Smooth muscle cell (in vitro differentiated cells): ENCODE measurements around the gene CNNM4. TPM values are rescaled to one million over a fixed set of nuclear protein-coding genes. Genes with fewer than 3 reads are reported as not detected.

Experiments used
- DNase-seq: peaks from one replicate; lab custom pipeline; 2025; ENCODE audit not compliant: unreplicated experiment; lab: John Stamatoyannopoulos, UW
- H2AFZ ChIP-seq: fragments of 200-600 bp; sonication (generic); 2 replicates; pipeline ENCODE4 v1.6.0; 2016; ENCODE audit warnings: antibody characterized with exemption, low read depth, mild to moderate bottlenecking
- H3F3A ChIP-seq: fragments of 200-600 bp; sonication (generic); 2 replicates; pipeline ENCODE4 v1.6.0; 2017; ENCODE audit warnings: antibody characterized with exemption, low read depth
- H3K27ac ChIP-seq: fragments of 200-600 bp; sonication (generic); 2 replicates; pipeline ENCODE4 v1.5.1; 2016; ENCODE audit warnings: low read depth, mild to moderate bottlenecking
- H3K27me3 ChIP-seq: fragments of 200-600 bp; sonication (generic); 2 replicates; pipeline ENCODE4 v1.6.1; 2016; ENCODE audit warnings: low read depth, mild to moderate bottlenecking
- H3K36me3 ChIP-seq: fragments of 200-600 bp; sonication (generic); 2 replicates; pipeline ENCODE4 v1.5.1; 2016; ENCODE audit warnings: low read depth
- H3K4me1 ChIP-seq: fragments of 200-600 bp; sonication (generic); 2 replicates; pipeline ENCODE4 v1.5.1; 2016; ENCODE audit warnings: low read depth
- H3K4me2 ChIP-seq: fragments of 200-600 bp; sonication (generic); 2 replicates; pipeline ENCODE4 v1.6.0; 2016; ENCODE audit warnings: mild to moderate bottlenecking
- H3K4me3 ChIP-seq: fragments of 200-600 bp; sonication (generic); 2 replicates; pipeline ENCODE4 v1.5.1; 2016; ENCODE audit warnings: mild to moderate bottlenecking
- H3K79me2 ChIP-seq: fragments of 200-600 bp; sonication (generic); 2 replicates; pipeline ENCODE4 v1.6.0; 2016; ENCODE audit warnings: low read depth, mild to moderate bottlenecking
- H3K9ac ChIP-seq: fragments of 200-600 bp; sonication (generic); 2 replicates; pipeline ENCODE4 v1.6.0; 2016; ENCODE audit warnings: low read depth
- H3K9me3 ChIP-seq: fragments of 200-600 bp; sonication (generic); replicated peaks from 2 replicates; pipeline ENCODE4 v1.5.1; 2016; ENCODE audit warnings: low read depth
- H4K20me1 ChIP-seq: fragments of 200-600 bp; sonication (generic); 2 replicates; pipeline ENCODE4 v1.6.0; 2016; ENCODE audit warnings: low read depth
- WGBS: methylation state at CpG from one replicate; pipeline ENCODE4 v1.1.7; 2016; ENCODE audit warnings: low lambda C conversion rate; 5-methylcytosine and 5-hydroxymethylcytosine counted together
- polyA plus RNA-seq: library from polyadenylated mRNA; unstranded; fragments of >200 nt; fragmentation: Nextera tagmentation; extraction: Ambion mirVana; gene quantifications from 2 replicates; pipeline ENCODE4 v1.2.1, GENCODE V29; 2016
- total RNA-seq: library from RNA; depleted of rRNA; stranded (reverse); fragments of >200 nt; gene quantifications from 2 replicates; pipeline ENCODE4 v1.2.3, GENCODE V29; 2014
- TF ChIP-seq, protein P1 (sequence below): fragments of 200-600 bp; sonication (generic); IDR thresholded peaks from 2 replicates; pipeline ENCODE4 v1.5.1; 2017; ENCODE audit warnings: borderline replicate concordance, mild to moderate bottlenecking, antibody characterized with exemption; ENCODE audit not compliant: insufficient read depth, poor library complexity, severe bottlenecking

CNNM4 gene
- total and polyA plus RNA-seq, 2 experiments from 2014 or later, result 7.2 to 10.1 TPM

DNA sequence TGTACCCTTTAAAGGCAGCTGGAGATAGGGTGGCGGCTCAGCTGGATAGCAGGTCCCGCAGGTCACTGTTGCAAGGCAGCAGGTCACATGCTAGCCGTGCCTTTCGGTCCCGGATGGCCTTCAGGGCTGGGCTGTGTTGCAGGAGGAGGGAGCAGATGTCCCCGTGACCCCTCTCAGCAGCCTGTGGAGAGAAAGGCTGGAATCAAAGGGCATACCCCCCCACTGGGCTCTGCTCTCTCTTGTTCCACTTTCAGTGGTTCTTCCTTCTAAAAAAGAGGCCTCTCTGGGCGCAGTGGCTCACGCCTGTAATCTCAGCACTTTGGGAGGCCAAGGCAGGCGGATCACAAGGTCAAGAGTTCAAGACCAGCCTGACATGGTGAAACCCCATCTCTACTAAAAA is 87.6 kb downstream of the CNNM4 start:
- DNase-seq, result no peak
- H3K4me3 ChIP-seq, result no peak overlapping the region
- no peaks in the 10 kb centered on the region for H3F3A ChIP-seq
- no peaks in the 10 kb centered on the region for H3K36me3 ChIP-seq
- TF ChIP-seq, protein P1, sequence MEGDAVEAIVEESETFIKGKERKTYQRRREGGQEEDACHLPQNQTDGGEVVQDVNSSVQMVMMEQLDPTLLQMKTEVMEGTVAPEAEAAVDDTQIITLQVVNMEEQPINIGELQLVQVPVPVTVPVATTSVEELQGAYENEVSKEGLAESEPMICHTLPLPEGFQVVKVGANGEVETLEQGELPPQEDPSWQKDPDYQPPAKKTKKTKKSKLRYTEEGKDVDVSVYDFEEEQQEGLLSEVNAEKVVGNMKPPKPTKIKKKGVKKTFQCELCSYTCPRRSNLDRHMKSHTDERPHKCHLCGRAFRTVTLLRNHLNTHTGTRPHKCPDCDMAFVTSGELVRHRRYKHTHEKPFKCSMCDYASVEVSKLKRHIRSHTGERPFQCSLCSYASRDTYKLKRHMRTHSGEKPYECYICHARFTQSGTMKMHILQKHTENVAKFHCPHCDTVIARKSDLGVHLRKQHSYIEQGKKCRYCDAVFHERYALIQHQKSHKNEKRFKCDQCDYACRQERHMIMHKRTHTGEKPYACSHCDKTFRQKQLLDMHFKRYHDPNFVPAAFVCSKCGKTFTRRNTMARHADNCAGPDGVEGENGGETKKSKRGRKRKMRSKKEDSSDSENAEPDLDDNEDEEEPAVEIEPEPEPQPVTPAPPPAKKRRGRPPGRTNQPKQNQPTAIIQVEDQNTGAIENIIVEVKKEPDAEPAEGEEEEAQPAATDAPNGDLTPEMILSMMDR, result no peak
- H3K79me2 ChIP-seq, result no peaks in the 10 kb centered on the region
- no peak overlapping the region for H3K27ac ChIP-seq
- H3K9ac ChIP-seq, result no peak overlapping the region
- no peak overlapping the region for H3K4me2 ChIP-seq
- WGBS, result 92% methylated on average over 9 of the region's 9 CpGs
- H3K9me3 ChIP-seq, result no peaks in the 10 kb centered on the region
- H2AFZ ChIP-seq, result no peak overlapping the region
- H4K20me1 ChIP-seq, result no peaks in the 10 kb centered on the region
- no peaks in the 10 kb centered on the region for H3K4me1 ChIP-seq
- no peaks in the 10 kb centered on the region for H3K27me3 ChIP-seq

DNA sequence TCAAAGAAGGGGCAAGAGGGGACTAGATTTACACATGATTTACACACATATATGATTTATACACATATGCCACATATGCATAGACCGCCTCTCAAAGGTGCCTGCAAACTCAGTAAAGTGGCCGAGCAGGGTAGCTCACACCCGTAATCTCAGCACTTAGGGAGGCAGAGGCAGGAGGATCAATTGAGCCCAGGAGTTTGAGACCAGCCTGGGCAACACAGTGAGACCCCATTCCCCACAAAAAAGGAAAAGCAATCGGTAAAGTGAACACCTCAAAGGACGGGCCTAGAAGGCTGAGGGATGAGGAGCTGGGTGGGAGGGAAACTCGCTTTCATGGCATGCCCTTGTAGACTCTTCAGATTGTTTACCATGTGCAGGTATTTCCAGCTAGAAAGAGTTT is 92.0 kb downstream of the CNNM4 start:
- H3K4me2 ChIP-seq, result no peak overlapping the region
- 94% methylated on average over 6 of the region's 6 CpGs for WGBS
- no peak overlapping the region for H3K27ac ChIP-seq
- H3F3A ChIP-seq, result no peaks in the 10 kb centered on the region
- H3K4me3 ChIP-seq, result no peak overlapping the region
- no peaks in the 10 kb centered on the region for H3K27me3 ChIP-seq
- H3K4me1 ChIP-seq, result peaks cover 9% of the 10 kb centered on the region
- DNase-seq, result no peak
- no peak overlapping the region for H3K9ac ChIP-seq
- peaks cover 26% of the 10 kb centered on the region for H3K79me2 ChIP-seq
- H3K36me3 ChIP-seq, result no peaks in the 10 kb centered on the region
- H2AFZ ChIP-seq, result no peak overlapping the region
- TF ChIP-seq, protein P1, result no peak
- H4K20me1 ChIP-seq, result no peaks in the 10 kb centered on the region
- H3K9me3 ChIP-seq, result no peaks in the 10 kb centered on the region

DNA sequence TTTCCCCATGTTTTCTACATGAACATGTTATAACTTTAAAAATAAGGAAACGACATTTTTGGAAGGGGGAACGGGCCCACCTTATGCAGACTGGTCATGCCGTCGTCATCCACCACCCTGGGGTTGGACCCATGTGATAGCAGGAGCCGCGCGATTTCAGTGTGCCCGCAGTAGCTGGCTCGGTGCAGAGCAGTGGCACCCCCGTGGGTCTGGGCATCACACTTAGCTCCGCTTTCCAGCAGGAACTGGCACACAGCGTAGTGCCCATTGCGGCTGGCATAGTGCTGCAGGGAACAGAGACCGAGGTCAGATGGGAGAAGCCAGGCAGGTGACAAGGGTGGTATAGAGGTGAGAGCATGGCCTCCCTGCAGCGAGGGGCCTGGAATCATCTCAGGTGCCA is 92.6 kb downstream of the CNNM4 start:
- Histone ChIP-seq H3K4me1 (peaks cover 9% of the 10 kb centered on the region), H3K4me3 (no peak overlapping the region), H4K20me1 (no peaks in the 10 kb centered on the region), H3K27me3 (no peaks in the 10 kb centered on the region), H3K9ac (no peak overlapping the region), H3K4me2 (no peak overlapping the region), H3F3A (no peaks in the 10 kb centered on the region), H2AFZ (no peak overlapping the region), H3K36me3 (no peaks in the 10 kb centered on the region), H3K27ac (no peak overlapping the region), H3K79me2 (peaks cover 26% of the 10 kb centered on the region), H3K9me3 (no peaks in the 10 kb centered on the region)
- TF ChIP-seq, protein P1, result no peak
- WGBS, result 95% methylated on average over 15 of the region's 15 CpGs
- DNase-seq, result no peak
